Upper lobe of left lung (tissue), 4 donors: ENCODE results near the gene ZCWPW2.

ENCODE experiments used
- CTCF ChIP-seq, 6 experiments: fragments of 450-650 bp in 4 of 6; fragments of 200-600 bp in 2 of 6; sonication (generic) in 2 of 6; IDR thresholded peaks; one replicate each; pipeline ENCODE4 v1.5.1; 2016 to 2019; ENCODE audit warnings: antibody characterized with exemption in 6 of 6
- EP300 ChIP-seq, 4 donors: sonication (generic); formaldehyde crosslinking; IDR thresholded peaks; one replicate each; pipeline ENCODE4 v1.5.1; 2017; ENCODE audit warnings: antibody characterized with exemption in 4 of 4, control low read depth in 2 of 4
- POLR2A ChIP-seq, 4 donors: fragments of 450-650 bp; IDR thresholded peaks; one replicate each; pipeline ENCODE4 v1.5.1; 2016 to 2017; ENCODE audit warnings: antibody characterized with exemption in 4 of 4, mild to moderate bottlenecking in 2 of 4
- POLR2AphosphoS5 ChIP-seq, 2 donors: sonication (generic); formaldehyde crosslinking; IDR thresholded peaks; one replicate each; pipeline ENCODE4 v1.5.1; 2017; ENCODE audit warnings: antibody characterized with exemption in 2 of 2

- TF ChIP-seq CTCF (IDR thresholded peaks at IDR 0.05) (no peak), POLR2AphosphoS5 (IDR thresholded peaks at IDR 0.05) (no peak), EP300 (IDR thresholded peaks at IDR 0.05) (no peak), POLR2A (IDR thresholded peaks at IDR 0.05) (no peak)
Measured at GRCh38 chr3:28449398-28449797, 100.9 kb downstream of the ZCWPW2 start.
